Activated naive CD4-positive, alpha-beta T cell treated with anti-CD3 and anti-CD28 coated beads, Interleukin-2, amount 10 ng/mL, durations not matched to agents 7 days and 5 days (primary cell): ENCODE results near the gene CTRB1.

Experiments
- CTCF ChIA-PET: fragments of 350-600 bp; sonication (Branson Sonifier 250); formaldehyde crosslinking; loops from one replicate; lab custom pipeline; 2021; ENCODE audit warnings: antibody characterized with exemption; lab: Charles Lee
- DNase-seq: peaks from one replicate; pipeline ENCODE4 v3.0.0-alpha.2; 2020
- H3K27ac Mint-ChIP-seq: one replicate; pipeline ENCODE4 v1.8.0; 2021; ENCODE audit warnings: mild to moderate bottlenecking, moderate library complexity, mixed read lengths
- H3K27me3 Mint-ChIP-seq: one replicate; pipeline ENCODE4 v1.8.0; 2021; ENCODE audit warnings: mild to moderate bottlenecking, mixed read lengths
- H3K36me3 Mint-ChIP-seq: one replicate; pipeline ENCODE4 v1.8.0; 2021; ENCODE audit warnings: mixed read lengths
- H3K4me1 Mint-ChIP-seq: one replicate; pipeline ENCODE4 v1.8.0; 2021; ENCODE audit warnings: mixed read lengths
- H3K4me3 Mint-ChIP-seq: one replicate; pipeline ENCODE4 v1.8.0; 2021; ENCODE audit warnings: mild to moderate bottlenecking, moderate library complexity, mixed read lengths
- H3K9me3 Mint-ChIP-seq: one replicate; pipeline ENCODE4 v1.8.0; 2021; ENCODE audit warnings: mixed read lengths

The CTRB1 gene

DNA sequence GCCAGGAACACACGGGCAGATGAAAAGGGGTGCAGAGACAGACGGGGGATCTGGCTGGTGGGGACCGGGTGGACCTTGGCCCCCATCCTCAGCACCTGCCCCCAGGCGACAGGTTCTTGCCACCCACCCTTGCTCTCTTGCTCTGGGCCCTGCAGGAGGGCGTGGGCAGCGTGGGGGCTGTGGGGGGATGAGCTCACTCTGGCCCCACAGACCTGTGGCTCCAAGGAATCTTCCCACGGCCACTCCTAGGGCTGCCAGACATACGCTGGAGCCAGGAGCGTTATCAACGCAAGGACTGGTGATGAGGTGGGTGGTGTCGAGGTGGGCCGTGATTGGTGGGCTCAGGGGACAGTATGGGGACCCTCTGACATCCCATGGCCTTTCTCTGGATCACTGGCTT lies 6.3 kb downstream of the CTRB1 start:
- no peak for DNase-seq
- Mint-ChIP-seq H3K4me1 (peaks cover 3% of the 10 kb centered on the region), H3K36me3 (no peaks in the 10 kb centered on the region), H3K27ac (no peak overlapping the region), H3K4me3 (no peak overlapping the region), H3K9me3 (no peaks in the 10 kb centered on the region), H3K27me3 (peaks cover 10% of the 10 kb centered on the region)
- CTCF ChIA-PET: no interaction called here

DNA sequence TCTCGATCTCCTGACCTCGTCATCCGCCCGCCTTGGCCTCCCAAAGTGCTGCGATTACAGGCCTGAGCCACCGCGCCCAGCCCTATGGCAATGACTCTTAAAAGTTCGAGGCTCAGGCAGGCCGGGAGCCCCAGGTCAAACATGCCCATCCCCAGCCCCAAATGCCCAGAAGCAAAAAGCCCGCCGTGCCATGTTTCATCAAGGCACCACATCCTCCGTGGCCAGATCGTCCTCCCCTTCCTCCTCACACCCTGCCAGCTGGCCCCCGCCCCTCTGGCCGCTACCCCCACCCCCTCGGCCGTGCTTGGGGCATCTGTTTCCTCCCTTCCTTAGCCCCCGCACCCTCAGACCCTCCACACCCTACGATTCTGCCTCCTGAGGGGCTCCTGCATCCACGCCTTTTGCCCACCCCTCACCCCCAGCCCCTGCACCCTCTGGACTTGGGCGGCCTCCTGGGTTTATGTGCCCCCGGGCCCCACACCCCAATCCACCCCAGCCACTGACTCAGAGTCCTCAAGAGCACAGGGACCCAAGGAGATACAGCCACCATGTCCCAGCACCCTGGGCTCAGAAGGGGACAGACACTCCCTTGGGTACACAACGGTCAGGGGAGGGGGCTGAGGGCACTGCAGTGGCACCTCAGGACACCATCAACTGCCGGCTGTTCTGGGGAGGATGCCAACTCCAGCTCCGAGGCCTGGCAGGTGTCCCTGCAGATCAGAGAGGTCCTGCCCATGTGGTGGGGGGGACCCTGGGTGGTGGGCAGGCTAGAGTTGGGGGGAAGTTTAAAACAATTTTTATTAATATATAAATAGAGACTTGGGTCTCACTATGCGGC lies 7.1 kb downstream of the CTRB1 start:
- CTCF ChIA-PET: no interaction called here
- H3K4me3 Mint-ChIP-seq: no peak overlapping the region
- no peaks in the 10 kb centered on the region for H3K36me3 Mint-ChIP-seq
- no peak overlapping the region for H3K27ac Mint-ChIP-seq
- peaks cover 14% of the 10 kb centered on the region for H3K27me3 Mint-ChIP-seq
- no peaks in the 10 kb centered on the region for H3K9me3 Mint-ChIP-seq
- no peaks in the 10 kb centered on the region for H3K4me1 Mint-ChIP-seq
- no peak for DNase-seq

DNA sequence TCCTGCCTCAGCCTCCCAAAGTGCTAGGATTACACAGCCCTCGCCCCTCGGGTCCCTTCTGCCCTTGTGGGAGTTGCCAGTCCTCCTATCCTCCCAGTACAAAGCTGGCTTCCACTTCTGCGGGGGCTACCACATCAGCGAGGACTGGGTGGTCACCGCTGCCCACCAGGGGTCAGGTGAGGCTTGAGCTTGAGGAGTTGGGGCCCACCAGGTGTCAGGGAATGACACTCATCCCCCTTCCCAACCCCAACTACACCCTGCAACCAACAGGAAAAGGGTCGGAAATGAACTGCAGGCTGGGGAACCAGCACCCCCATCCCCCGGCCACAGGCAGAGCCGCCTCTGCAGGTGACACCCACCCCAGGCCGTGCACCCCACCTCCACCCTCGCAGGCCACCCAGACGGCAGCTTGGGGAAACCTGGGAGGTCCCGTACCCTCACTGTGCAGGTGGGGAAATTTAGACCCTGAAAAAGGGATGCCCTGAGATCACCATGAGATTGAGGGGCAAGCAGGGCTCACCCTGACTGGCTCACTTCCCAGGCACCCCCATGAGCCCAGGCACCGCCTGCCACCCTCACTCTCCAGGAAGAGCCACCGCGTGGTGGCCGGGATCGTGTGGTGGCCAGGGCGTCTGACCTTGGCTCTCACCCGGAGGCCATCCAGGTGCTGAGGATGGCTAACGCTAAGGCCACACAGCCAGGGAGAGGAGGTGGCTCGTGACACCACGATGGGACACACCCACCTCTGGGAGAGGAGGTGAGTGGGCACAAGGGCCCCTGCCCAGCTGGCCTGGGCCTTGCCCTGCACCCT lies 8.0 kb downstream of the CTRB1 start:
- H3K27ac Mint-ChIP-seq: no peak overlapping the region
- no peaks in the 10 kb centered on the region for H3K36me3 Mint-ChIP-seq
- no peaks in the 10 kb centered on the region for H3K9me3 Mint-ChIP-seq
- CTCF ChIA-PET: interaction anchor here (0.6 kb wide), 1 partner anchor 159 kb away, joined by 3 read pairs; no protein-coding TSS in a partner anchor
- no peaks in the 10 kb centered on the region for H3K4me1 Mint-ChIP-seq
- no peak for DNase-seq
- peaks cover 14% of the 10 kb centered on the region for H3K27me3 Mint-ChIP-seq
- H3K4me3 Mint-ChIP-seq: no peak overlapping the region

DNA sequence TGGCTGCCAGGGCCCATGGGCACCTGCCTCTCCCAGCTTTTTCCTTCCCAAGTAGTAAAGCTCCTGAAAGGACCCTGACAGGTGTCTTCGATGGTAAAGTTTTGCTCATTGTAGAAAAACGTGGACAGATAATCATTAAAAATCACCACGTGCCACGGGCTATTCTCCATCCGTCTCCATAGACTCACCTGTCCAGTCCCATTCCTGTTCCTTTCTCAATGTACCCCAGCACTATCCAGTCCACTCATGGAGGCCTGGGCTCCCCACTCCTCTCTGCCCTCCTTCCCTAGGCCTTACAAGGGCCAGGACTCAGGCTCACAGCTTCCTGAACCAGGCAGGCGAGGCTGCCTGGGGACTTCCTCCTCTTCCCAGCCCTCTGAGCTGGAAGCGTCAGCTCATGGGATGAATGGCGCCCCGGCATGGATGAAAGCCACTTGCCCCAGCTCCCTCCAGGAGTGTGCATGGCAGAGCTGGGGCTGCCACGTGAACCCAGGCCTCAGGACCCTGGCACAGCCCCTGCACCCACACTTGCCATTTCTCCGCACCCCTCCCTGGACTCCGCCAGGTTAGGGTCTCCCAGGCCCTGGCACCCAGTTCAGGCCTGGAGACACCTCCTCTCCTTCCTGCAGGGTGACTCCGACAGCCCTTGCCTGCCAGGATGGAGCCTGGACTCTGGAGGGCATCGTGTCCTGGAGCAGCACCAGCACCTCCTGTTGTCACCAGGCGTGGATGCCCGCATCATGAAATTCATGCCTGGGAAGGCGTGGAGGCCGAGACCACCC lies 8.8 kb downstream of the CTRB1 start:
- Mint-ChIP-seq H3K4me1 (no peaks in the 10 kb centered on the region), H3K4me3 (no peak overlapping the region), H3K27ac (no peak overlapping the region), H3K36me3 (no peaks in the 10 kb centered on the region), H3K27me3 (peaks cover 14% of the 10 kb centered on the region), H3K9me3 (no peaks in the 10 kb centered on the region)
- DNase-seq: no peak
- CTCF ChIA-PET: interaction anchor here (0.6 to 1.7 kb wide), 2 partner anchors 29 to 158 kb away, joined by 3 to 7 read pairs; no protein-coding TSS in a partner anchor

DNA sequence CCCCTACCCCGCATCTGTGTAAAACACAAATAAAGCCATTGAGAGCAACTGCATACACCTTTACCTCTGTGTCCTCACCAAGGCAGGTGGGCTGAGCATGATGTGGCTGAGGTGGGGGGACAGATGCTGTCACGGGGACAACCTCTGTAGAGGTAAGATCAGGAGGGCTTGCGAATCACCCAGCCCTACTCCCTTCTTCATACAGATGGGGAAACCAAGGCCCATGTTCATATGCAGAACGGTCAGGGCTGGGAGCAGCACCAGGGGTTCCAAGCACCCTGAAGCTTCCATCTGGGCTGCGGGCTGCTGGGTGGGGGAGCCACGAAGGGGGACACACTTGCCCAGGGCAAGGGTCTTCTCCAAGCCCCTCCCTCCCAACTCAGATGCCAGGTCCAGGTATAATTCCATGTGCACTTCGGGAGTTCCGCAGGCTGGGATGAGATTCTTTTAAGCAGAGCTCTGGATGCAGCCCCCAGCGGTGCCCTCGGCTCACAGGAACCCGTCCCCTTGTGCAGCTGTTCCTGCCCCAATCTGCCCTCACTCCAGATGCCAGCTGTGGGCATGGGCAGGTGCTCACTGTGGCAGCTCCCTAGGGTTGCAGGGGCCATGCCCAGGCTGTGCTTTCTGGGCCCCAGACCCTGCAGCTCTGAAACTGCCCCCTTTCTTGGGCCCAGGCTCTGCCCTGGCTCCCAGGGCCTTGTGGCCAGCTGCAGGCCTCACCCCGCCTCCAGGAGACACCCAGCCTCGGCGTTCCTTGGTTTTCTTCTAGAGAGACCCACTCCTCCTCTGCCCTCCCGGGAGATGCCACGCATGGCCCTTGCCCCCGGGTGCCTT lies 9.6 kb downstream of the CTRB1 start:
- H3K4me1 Mint-ChIP-seq: no peaks in the 10 kb centered on the region
- H3K27me3 Mint-ChIP-seq: peaks cover 17% of the 10 kb centered on the region

DNA sequence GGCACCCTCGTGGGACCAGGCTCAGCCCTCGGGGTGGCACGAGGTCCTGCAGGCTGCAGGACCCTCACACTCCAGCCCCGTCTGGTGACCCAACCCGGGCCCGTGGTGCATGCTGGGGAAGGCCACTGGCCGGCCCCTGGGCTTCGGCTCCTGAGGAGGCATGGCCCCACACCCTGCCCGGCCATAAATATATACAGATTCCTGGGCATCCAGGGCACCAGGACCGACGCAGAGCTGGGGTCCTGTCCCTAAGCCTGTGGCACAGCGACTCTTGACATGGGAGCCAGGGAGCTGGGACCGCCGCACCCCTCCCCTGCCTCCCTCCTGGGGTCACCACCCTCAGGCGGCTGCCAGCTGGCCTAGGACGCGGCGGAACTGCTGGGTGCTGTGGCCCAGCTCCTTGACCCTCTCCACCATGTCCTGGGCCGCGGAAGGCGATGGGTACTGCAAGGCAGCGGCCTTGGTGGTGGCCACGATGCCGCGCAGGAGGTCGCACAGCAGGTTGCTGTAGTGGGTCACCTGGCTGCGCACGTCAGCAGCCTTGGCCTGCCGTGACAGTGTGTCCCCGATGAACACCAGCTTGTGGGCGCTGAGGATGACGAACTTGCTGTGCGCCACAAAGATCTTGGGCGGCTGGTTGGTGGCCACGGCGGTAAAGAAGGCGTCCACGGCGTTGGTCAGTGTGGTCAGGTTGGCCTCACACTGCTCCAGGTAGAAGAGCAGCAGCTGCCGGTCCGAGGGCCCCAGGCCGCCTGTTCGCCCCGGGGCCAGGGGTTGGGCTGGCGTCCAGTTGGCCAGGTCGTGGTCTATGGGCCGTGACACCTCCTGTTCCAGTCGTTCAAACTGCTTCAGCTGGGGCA lies 10.6 kb downstream of the CTRB1 start:
- Mint-ChIP-seq H3K9me3 (no peaks in the 10 kb centered on the region), H3K27ac (no peak overlapping the region), H3K27me3 (peaks cover 17% of the 10 kb centered on the region), H3K4me1 (no peaks in the 10 kb centered on the region), H3K4me3 (no peak overlapping the region), H3K36me3 (no peaks in the 10 kb centered on the region)
- CTCF ChIA-PET: interaction anchor here (1.7 kb wide), 1 partner anchor 30 kb away, joined by 7 read pairs; no protein-coding TSS in a partner anchor
- DNase-seq: no peak

More for the DNA sequence above, 9.6 kb downstream of the CTRB1 start:
- Mint-ChIP-seq H3K4me3 (no peak overlapping the region), H3K9me3 (no peaks in the 10 kb centered on the region), H3K27ac (no peak overlapping the region), H3K36me3 (no peaks in the 10 kb centered on the region)
- CTCF ChIA-PET: interaction anchor here (0.5 to 1.7 kb wide), 3 partner anchors 29 to 155 kb away, joined by 3 to 7 read pairs (median 3); no protein-coding TSS in a partner anchor
- no peak for DNase-seq

DNA sequence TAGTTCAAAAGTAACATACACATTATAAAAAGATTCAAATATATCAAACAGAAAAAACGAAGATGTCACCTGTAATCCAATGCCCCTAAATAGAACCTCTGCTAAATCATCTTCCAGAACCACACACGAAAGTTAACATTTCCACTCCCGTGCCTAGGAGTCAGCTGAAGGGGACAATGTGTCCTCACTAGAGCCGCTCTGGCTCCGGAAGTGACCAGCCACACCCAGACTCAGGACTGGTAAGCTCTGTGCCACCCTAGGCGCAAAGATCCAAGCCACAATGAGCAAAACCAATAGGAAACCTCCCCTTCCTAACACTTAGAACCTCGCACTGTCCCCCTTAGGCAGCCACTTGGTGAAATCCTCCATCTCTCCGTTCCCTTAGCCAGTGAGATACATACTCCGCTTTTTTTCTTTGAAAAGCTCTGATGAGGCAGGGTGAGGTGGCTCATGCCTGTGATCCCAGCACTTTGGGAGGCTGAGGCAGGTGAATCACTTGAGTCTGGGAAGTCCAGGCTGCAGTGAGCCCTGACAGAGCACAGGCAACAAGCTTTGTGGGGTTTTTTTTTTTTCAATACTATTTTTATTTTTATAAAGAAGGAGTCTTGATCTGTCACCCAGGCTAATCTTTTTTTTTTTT lies 11.8 kb downstream of the CTRB1 start:
- Mint-ChIP-seq H3K4me1 (no peaks in the 10 kb centered on the region), H3K4me3 (no peak overlapping the region), H3K27ac (no peak overlapping the region), H3K27me3 (peaks cover 18% of the 10 kb centered on the region), H3K36me3 (no peaks in the 10 kb centered on the region), H3K9me3 (no peaks in the 10 kb centered on the region)
- no peak for DNase-seq
- CTCF ChIA-PET: no interaction called here

DNA sequence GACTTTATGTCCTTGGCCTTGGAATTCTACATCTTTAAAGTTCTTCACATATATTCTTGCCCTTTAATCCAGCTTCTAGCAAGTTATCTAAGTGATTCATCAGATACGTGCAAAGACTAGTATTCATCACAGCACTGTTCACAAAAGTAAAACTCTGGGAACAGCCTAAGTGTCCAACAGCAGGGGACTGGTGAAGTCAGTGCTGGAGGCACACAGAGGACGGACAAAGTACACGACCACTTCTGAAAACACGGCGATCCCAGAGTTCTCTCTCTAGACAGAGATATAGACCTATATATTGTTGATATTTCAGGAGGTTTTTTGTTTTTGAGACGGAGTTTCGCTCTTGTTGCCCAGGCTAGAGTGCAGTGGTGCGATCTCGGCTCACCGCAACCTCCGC lies 12.8 kb downstream of the CTRB1 start:
- CTCF ChIA-PET: no interaction called here

DNA sequence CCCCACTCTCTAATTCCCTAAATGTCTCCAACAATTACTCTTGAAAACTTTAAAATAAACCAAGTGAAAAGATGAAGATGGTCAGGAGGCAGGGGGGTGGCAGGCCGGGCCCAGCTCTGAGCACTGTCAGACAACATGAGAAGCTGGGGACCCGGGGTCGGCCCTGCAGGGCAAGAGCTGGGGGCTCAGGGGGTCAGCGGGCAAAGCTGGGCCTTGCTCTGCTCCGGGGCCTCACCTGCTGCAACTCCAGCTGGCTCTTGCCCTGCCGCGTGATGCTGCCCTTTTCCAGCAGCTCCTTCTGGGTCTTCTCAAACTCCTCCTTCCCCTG lies 14.8 kb downstream of the CTRB1 start:
- DNase-seq: no peak
- no peaks in the 10 kb centered on the region for H3K36me3 Mint-ChIP-seq
- peaks cover 22% of the 10 kb centered on the region for H3K27me3 Mint-ChIP-seq
- H3K4me3 Mint-ChIP-seq: no peak overlapping the region
- no peaks in the 10 kb centered on the region for H3K9me3 Mint-ChIP-seq
- H3K27ac Mint-ChIP-seq: no peak overlapping the region
- no peaks in the 10 kb centered on the region for H3K4me1 Mint-ChIP-seq
- CTCF ChIA-PET: interaction anchor here (0.6 to 4.0 kb wide), 32 partner anchors 16 to 533 kb away, joined by 3 to 43 read pairs (median 4); partner anchors contain the start of genes CFDP1 and TMEM170A

More for the DNA sequence above, 12.8 kb downstream of the CTRB1 start:
- no peak for DNase-seq
- Mint-ChIP-seq H3K36me3 (no peaks in the 10 kb centered on the region), H3K27me3 (peaks cover 25% of the 10 kb centered on the region), H3K4me1 (no peaks in the 10 kb centered on the region), H3K27ac (no peak overlapping the region), H3K4me3 (no peak overlapping the region), H3K9me3 (no peaks in the 10 kb centered on the region)

DNA sequence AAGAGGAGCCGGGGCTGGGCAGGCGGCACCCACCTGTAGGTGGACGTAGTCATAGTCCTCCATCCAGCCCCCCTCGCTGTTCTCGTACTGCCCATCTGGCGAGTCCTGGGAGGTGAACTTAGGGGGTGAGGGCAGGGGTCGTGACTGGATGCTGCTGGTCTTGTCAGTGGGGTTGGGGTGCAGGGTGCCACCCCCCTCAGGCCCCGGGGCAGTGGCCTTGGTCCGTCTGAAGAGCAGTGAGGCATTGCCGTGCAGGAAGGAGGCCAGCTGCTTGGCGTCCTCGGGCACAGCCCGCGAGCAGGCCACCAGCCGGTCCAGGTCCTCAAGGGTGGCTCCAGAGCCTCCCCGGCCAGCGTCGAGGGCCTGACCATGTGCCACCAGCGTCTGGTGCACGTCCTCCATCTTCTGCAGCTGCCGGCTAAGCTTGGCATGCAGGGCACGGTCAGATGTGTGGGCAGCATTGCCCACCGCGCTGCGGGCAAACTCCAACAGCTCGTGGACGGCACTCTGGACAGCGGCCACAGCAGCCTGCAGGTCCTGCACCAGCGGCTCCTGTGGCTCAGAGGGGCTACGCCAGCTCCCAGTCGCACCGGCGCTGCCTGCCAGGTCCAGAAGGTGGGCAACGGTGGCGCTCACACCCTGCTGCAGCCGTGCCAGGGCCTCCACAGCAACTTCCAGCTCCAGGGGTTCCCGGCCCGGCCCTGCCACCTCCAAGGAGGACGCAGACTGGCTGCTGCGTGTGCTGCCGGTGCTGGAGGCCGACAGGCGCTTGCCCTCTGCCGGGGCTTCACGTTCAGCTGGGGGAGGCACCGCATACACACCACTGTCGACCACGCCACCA lies 16.3 kb downstream of the CTRB1 start:
- no peak overlapping the region for H3K4me3 Mint-ChIP-seq
- CTCF ChIA-PET: interaction anchor here (0.8 to 4.0 kb wide), 11 partner anchors 35 to 169 kb away, joined by 3 to 43 read pairs (median 16); no protein-coding TSS in a partner anchor
- no peak for DNase-seq
- peaks cover 25% of the 10 kb centered on the region for H3K27me3 Mint-ChIP-seq
- H3K36me3 Mint-ChIP-seq: no peaks in the 10 kb centered on the region
- no peak overlapping the region for H3K27ac Mint-ChIP-seq
- H3K9me3 Mint-ChIP-seq: no peaks in the 10 kb centered on the region
- no peaks in the 10 kb centered on the region for H3K4me1 Mint-ChIP-seq

DNA sequence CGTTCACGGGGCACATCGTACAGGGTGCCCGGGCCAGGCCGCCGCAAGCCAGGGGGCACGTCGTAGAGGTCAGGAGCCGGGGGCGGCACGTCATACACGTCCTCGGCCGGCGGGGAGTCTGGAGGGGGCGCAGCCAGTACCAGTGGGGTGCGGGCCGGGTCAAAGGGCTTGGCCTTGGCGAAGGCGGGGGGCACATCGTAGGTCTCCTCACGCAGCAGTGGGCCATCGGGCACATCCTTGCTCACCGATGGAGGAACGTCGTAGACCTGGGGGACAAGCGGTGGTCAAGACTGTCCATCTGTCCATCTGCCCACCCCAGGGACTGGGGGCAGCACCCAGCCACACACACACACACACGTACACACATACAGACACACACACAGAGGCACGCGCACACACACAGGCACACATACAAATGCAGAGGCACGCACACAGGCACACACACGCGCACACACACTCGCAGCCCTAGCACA lies 17.0 kb downstream of the CTRB1 start:
- CTCF ChIA-PET: interaction anchor here (1.1 to 4.0 kb wide), 2 partner anchors 149 to 166 kb away, joined by 4 to 43 read pairs; no protein-coding TSS in a partner anchor
- no peak for DNase-seq
- no peak overlapping the region for H3K27ac Mint-ChIP-seq
- no peaks in the 10 kb centered on the region for H3K36me3 Mint-ChIP-seq
- peaks cover 23% of the 10 kb centered on the region for H3K27me3 Mint-ChIP-seq
- no peak overlapping the region for H3K4me3 Mint-ChIP-seq
- H3K9me3 Mint-ChIP-seq: no peaks in the 10 kb centered on the region
- no peaks in the 10 kb centered on the region for H3K4me1 Mint-ChIP-seq
